ENCODE measurements around the gene SGPP1. TPM values are rescaled to one million over a fixed set of nuclear protein-coding genes. Genes with fewer than 3 reads are reported as not detected.
"Not testable (repeated sequence)": the region's sequence is repeated elsewhere in the genome, so short reads cannot be mapped to it uniquely, and the experiment has no call there.

SGPP1 gene
- polyA plus RNA-seq, 10 donors: 8.8 to 13.3 (median 10.4) TPM

- no peak for DNase-seq
Measured at GRCh38 chr14:63676615-63677014, 51.2 kb downstream of the SGPP1 start.

GRCh38 chr14:63673886-63674497 lies 53.9 kb downstream of the SGPP1 start:
- DNase-seq: no peak

- no peak for DNase-seq
Measured at GRCh38 chr14:63673255-63673654, 54.6 kb downstream of the SGPP1 start.

GRCh38 chr14:63672417-63673180 lies 55.3 kb downstream of the SGPP1 start:
- peak in 1 of 3 donors; percentile 12 for DNase-seq

- DNase-seq: no peak
Measured at GRCh38 chr14:63671987-63672386, 55.9 kb downstream of the SGPP1 start.

- DNase-seq: no peak
Measured at GRCh38 chr14:63670692-63671091, 57.2 kb downstream of the SGPP1 start.

GRCh38 chr14:63666335-63666734 lies 61.5 kb downstream of the SGPP1 start:
- no peak for DNase-seq

- DNase-seq: no peak
Measured at GRCh38 chr14:63663428-63664341, 64.2 kb downstream of the SGPP1 start.

GRCh38 chr14:63662776-63663175 lies 65.1 kb downstream of the SGPP1 start:
- DNase-seq: no peak

- not testable (repeated sequence) for DNase-seq
Measured at GRCh38 chr14:63661881-63662280, 66.0 kb downstream of the SGPP1 start.

- no peak for DNase-seq
Measured at GRCh38 chr14:63659726-63660125, 68.1 kb downstream of the SGPP1 start.

GRCh38 chr14:63656194-63656593 lies 71.7 kb downstream of the SGPP1 start:
- DNase-seq: no peak

- no peak for DNase-seq
Measured at GRCh38 chr14:63654936-63655335, 72.9 kb downstream of the SGPP1 start.

- DNase-seq: peak in 1 of 3 donors; percentile 21
Measured at GRCh38 chr14:63654346-63654745, 73.5 kb downstream of the SGPP1 start.

GRCh38 chr14:63652406-63652805 lies 75.5 kb downstream of the SGPP1 start:
- DNase-seq: no peak

- DNase-seq: no peak
Measured at GRCh38 chr14:63650256-63650952, 77.5 kb downstream of the SGPP1 start.

- no peak for DNase-seq
Measured at GRCh38 chr14:63647696-63648410, 80.0 kb downstream of the SGPP1 start.

- DNase-seq: no peak
Measured at GRCh38 chr14:63644741-63645140, 83.1 kb downstream of the SGPP1 start.

GRCh38 chr14:63642656-63643382 lies 85.0 kb downstream of the SGPP1 start:
- DNase-seq: no peak

- peak; percentile 96 to 98 (median 97) for DNase-seq
Measured at GRCh38 chr14:63642229-63642611, 85.6 kb downstream of the SGPP1 start.

Data from muscle of back (tissue), 11 donors.